Activated CD4-positive, alpha-beta memory T cell treated with anti-CD3 and anti-CD28 coated beads for 36 hours (primary cell): ENCODE data around the gene PCDHGB2. TPM values are rescaled to one million over a fixed set of nuclear protein-coding genes. Genes with fewer than 3 reads are reported as not detected.
A peak's percentile ranks its signal among the peaks of the same experiment; 100 is the strongest.
"Not testable (repeated sequence)": the region's sequence is repeated elsewhere in the genome, so short reads cannot be mapped to it uniquely, and the experiment has no call there.

Experiments
- CTCF ChIA-PET: fragments of 350-600 bp; sonication (Branson Sonifier 250); formaldehyde crosslinking; loops from one replicate; lab custom pipeline; 2021; ENCODE audit warnings: antibody characterized with exemption, inconsistent platforms; lab: Charles Lee
- POLR2A ChIA-PET: fragments of 350-600 bp; sonication (Branson Sonifier 250); formaldehyde crosslinking; loops from one replicate; lab custom pipeline; 2021; ENCODE audit warnings: antibody characterized with exemption; lab: Charles Lee
- DNase-seq: peaks from one replicate; pipeline ENCODE4 v3.0.0-alpha.2; 2020
- H3K27ac Mint-ChIP-seq: one replicate; pipeline ENCODE4 v1.8.0; 2021; ENCODE audit warnings: mixed read lengths
- H3K27me3 Mint-ChIP-seq: one replicate; pipeline ENCODE4 v1.8.0; 2021; ENCODE audit warnings: mixed read lengths
- H3K36me3 Mint-ChIP-seq: one replicate; pipeline ENCODE4 v1.8.0; 2021; ENCODE audit warnings: mixed read lengths
- H3K4me1 Mint-ChIP-seq: one replicate; pipeline ENCODE4 v1.8.0; 2021; ENCODE audit warnings: low read depth, mixed read lengths
- H3K4me3 Mint-ChIP-seq: one replicate; pipeline ENCODE4 v1.8.0; 2021; ENCODE audit warnings: mild to moderate bottlenecking, mixed read lengths
- H3K9me3 Mint-ChIP-seq: one replicate; pipeline ENCODE4 v1.8.0; 2021; ENCODE audit warnings: mixed read lengths
- intact Hi-C: fragments of 100-400 bp; cut with micrococcal nuclease; formaldehyde crosslinking; loops from one replicate; pipeline ENCODE4 v1.15.1; 2023
- total RNA-seq, 2 experiments: library from RNA; stranded (reverse); gene quantifications; one replicate each; pipeline ENCODE4 v1.2.3, GENCODE V29; 2021

The PCDHGB2 gene
- total RNA-seq, 2 experiments from 2014 or later: 0.10 to 0.19 TPM

DNA sequence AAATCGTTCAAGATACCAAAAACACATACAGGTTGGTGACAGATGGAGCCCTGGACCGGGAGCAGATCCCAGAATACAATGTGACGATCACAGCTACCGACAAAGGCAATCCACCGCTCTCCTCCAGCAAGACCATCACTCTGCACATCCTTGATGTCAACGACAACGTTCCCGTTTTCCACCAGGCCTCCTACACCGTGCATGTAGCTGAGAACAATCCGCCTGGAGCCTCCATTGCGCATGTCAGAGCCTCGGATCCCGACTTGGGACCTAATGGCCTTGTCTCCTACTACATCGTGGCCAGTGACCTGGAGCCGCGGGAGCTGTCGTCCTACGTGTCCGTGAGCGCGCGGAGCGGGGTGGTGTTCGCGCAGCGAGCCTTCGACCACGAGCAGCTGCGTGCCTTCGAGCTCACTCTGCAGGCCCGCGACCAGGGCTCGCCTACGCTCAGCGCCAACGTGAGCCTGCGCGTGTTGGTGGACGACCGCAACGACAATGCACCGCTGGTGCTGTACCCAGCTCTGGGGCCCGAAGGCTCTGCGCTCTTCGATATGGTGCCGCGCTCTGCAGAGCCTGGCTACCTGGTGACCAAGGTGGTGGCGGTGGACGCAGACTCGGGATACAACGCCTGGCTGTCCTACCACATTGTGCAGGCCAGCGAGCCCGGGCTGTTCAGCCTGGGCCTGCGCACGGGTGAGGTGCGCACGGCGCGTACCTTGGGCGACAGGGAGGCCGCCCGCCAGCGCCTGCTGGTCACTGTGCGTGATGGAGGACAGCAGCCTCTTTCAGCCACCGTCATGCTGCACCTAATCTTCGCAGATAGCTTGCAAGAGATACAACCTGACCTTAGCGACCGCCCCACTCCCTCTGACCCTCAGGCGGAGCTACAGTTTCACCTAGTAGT lies 12.0 kb downstream of the PCDHGB2 start:
- DNase-seq: no peak
- CTCF ChIA-PET: interaction anchor here (0.6 to 2.8 kb wide), 6 partner anchors 15 to 192 kb away, joined by 4 to 25 read pairs (median 5); partner anchors contain the start of gene PCDHGA10

GRCh38 chr5:141373673-141374317 lies 14.0 kb downstream of the PCDHGB2 start, which contains the start of gene PCDHGA6:
Gene PCDHGA6, plus strand, starts transcription at chr5:141373891. Its CDS starts 193 bp downstream, at chr5:141374084.
- intact Hi-C loops: no loop called here
- DNase-seq: no peak
- H3K9me3 Mint-ChIP-seq: peaks cover 33% of the 10 kb centered on the region
- H3K36me3 Mint-ChIP-seq: peaks cover 26% of the 10 kb centered on the region
- ChIA-PET CTCF (interaction anchor here (0.7 to 1.5 kb wide), 5 partner anchors 15 to 191 kb away, joined by 3 to 5 read pairs (median 3); partner anchors contain the start of gene PCDHGB6), POLR2A (no interaction called here)
- H3K4me1 Mint-ChIP-seq: peaks cover 5% of the 10 kb centered on the region
- no peak within 1 kb of the TSS for H3K27ac Mint-ChIP-seq
- peaks cover 39% of the 10 kb centered on the region for H3K27me3 Mint-ChIP-seq
- peak within 1 kb of the TSS; percentile 27 for H3K4me3 Mint-ChIP-seq

More for the DNA sequence above, 12.0 kb downstream of the PCDHGB2 start:
- Mint-ChIP-seq H3K9me3 (peaks cover 29% of the 10 kb centered on the region), H3K27ac (no peak overlapping the region), H3K36me3 (peaks cover 26% of the 10 kb centered on the region), H3K4me3 (no peak overlapping the region), H3K27me3 (peaks cover 44% of the 10 kb centered on the region), H3K4me1 (peaks cover 5% of the 10 kb centered on the region)
- POLR2A ChIA-PET: no interaction called here
- intact Hi-C loops: no loop called here

- H3K27me3 Mint-ChIP-seq: peaks cover 40% of the 10 kb centered on the region
- ChIA-PET CTCF (interaction anchor here (0.7 to 1.5 kb wide), 3 partner anchors 16 to 182 kb away, joined by 3 to 5 read pairs (median 3); partner anchors contain the start of gene PCDHGB6), POLR2A (no interaction called here)
- H3K27ac Mint-ChIP-seq: no peak overlapping the region
- peaks cover 5% of the 10 kb centered on the region for H3K4me1 Mint-ChIP-seq
- peaks cover 26% of the 10 kb centered on the region for H3K36me3 Mint-ChIP-seq
- H3K9me3 Mint-ChIP-seq: peaks cover 33% of the 10 kb centered on the region
- intact Hi-C loops: no loop called here
- H3K4me3 Mint-ChIP-seq: no peak overlapping the region
- DNase-seq: no peak
Observed at GRCh38 chr5:141374627-141375026, 14.8 kb downstream of the PCDHGB2 start.

- Mint-ChIP-seq H3K27me3 (peaks cover 35% of the 10 kb centered on the region), H3K36me3 (peaks cover 23% of the 10 kb centered on the region), H3K9me3 (peaks cover 33% of the 10 kb centered on the region)
- DNase-seq, H3K27ac Mint-ChIP-seq, intact Hi-C loops, H3K4me1 Mint-ChIP-seq, H3K4me3 Mint-ChIP-seq, POLR2A ChIA-PET, CTCF ChIA-PET: not testable (repeated sequence)
Observed at GRCh38 chr5:141375444-141376155, 15.8 kb downstream of the PCDHGB2 start.

- Mint-ChIP-seq H3K27ac (no peak within 1 kb of the TSS), H3K27me3 (peaks cover 55% of the 10 kb centered on the region), H3K36me3 (peaks cover 11% of the 10 kb centered on the region), H3K4me3 (peak within 1 kb of the TSS; percentile 66), H3K9me3 (peaks cover 14% of the 10 kb centered on the region), H3K4me1 (no peaks in the 10 kb centered on the region)
- DNase-seq: no peak
- ChIA-PET POLR2A (interaction anchor here (0.6 kb wide), 1 partner anchor 61 kb away, joined by 7 read pairs; no protein-coding TSS in a partner anchor), CTCF (no interaction called here)
- intact Hi-C loops: no loop called here
Observed at GRCh38 chr5:141382469-141383294, 22.9 kb downstream of the PCDHGB2 start, which contains the start of gene PCDHGA7. Gene PCDHGA7, plus strand, starts transcription at chr5:141382742. Its CDS starts 158 bp downstream, at chr5:141382900.

- Mint-ChIP-seq H3K9me3 (peaks cover 15% of the 10 kb centered on the region), H3K27me3 (peaks cover 57% of the 10 kb centered on the region), H3K27ac (no peak overlapping the region), H3K4me3 (no peak overlapping the region), H3K36me3 (peaks cover 13% of the 10 kb centered on the region), H3K4me1 (no peaks in the 10 kb centered on the region)
- intact Hi-C loops: no loop called here
- CTCF ChIA-PET: no interaction called here
- DNase-seq: no peak
- POLR2A ChIA-PET: interaction anchor here (0.6 kb wide), 1 partner anchor 60 kb away, joined by 7 read pairs; no protein-coding TSS in a partner anchor
Observed at GRCh38 chr5:141383345-141383744, 23.6 kb downstream of the PCDHGB2 start.

GRCh38 chr5:141384471-141385267 lies 24.9 kb downstream of the PCDHGB2 start:
- POLR2A ChIA-PET: no interaction called here
- peaks cover 20% of the 10 kb centered on the region for H3K9me3 Mint-ChIP-seq
- peaks cover 62% of the 10 kb centered on the region for H3K27me3 Mint-ChIP-seq

DNA sequence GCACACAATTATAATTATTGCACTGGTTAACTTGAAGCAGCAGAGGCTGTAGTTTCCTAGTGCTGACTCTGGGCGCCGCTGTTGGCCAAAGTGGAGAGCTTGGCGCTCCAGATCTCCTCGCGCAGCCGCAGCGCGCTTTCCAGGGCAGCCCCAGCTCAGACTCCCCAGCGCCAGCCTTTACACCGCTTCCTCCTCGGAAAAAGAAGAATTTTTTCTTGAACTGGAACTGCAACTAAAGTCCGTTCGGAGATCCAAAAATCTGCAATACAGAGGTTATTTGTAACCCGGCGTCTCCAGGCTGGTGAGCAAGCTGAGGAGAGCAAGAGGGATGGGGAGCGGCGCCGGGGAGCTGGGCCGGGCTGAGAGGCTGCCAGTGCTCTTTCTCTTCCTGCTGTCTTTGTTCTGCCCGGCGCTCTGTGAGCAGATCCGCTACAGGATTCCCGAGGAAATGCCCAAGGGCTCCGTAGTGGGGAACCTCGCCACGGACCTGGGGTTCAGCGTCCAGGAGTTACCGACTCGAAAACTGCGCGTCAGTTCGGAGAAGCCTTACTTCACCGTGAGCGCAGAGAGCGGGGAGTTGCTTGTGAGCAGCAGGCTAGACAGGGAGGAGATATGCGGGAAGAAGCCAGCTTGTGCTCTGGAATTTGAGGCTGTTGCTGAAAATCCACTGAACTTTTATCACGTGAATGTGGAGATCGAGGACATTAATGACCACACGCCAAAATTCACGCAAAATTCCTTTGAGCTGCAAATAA lies 27.9 kb downstream of the PCDHGB2 start, which contains the start of gene PCDHGB4:
Gene PCDHGB4 (plus strand): TSS at position 142 of the 755 bp plus-strand sequence. CDS start 187 bp downstream, at position 329.
- intact Hi-C loops, H3K27ac Mint-ChIP-seq, POLR2A ChIA-PET, H3K4me1 Mint-ChIP-seq: not testable (repeated sequence)
- peak; percentile 31 for DNase-seq
- Mint-ChIP-seq H3K9me3 (peaks cover 23% of the 10 kb centered on the region), H3K36me3 (peaks cover 26% of the 10 kb centered on the region), H3K4me3 (peak within 1 kb of the TSS; percentile 26), H3K27me3 (peaks cover 67% of the 10 kb centered on the region)
- CTCF ChIA-PET: interaction anchor here (1.7 to 2.2 kb wide), 2 partner anchors 18 to 176 kb away, joined by 7 to 8 read pairs; partner anchors contain the start of gene PCDHGB3

More at GRCh38 chr5:141384471-141385267, 24.9 kb downstream of the PCDHGB2 start:
- no peak overlapping the region for H3K27ac Mint-ChIP-seq
- H3K4me1 Mint-ChIP-seq: no peaks in the 10 kb centered on the region
- DNase-seq: no peak
- CTCF ChIA-PET: no interaction called here
- H3K4me3 Mint-ChIP-seq: no peak overlapping the region
- peaks cover 18% of the 10 kb centered on the region for H3K36me3 Mint-ChIP-seq
- intact Hi-C loops: no loop called here

GRCh38 chr5:141388661-141389060 lies 28.9 kb downstream of the PCDHGB2 start:
- Mint-ChIP-seq H3K4me1 (no peaks in the 10 kb centered on the region), H3K27me3 (peaks cover 66% of the 10 kb centered on the region), H3K4me3 (no peak overlapping the region), H3K36me3 (peaks cover 29% of the 10 kb centered on the region), H3K27ac (no peak overlapping the region), H3K9me3 (peaks cover 32% of the 10 kb centered on the region)
- ChIA-PET CTCF (no interaction called here), POLR2A (no interaction called here)
- intact Hi-C loops: no loop called here
- DNase-seq: no peak
